NCI-H446 treated with DMSO at 0.1 percent for 48 hours (cell line): Measurements from ENCODE around the gene WDR36.
A peak's percentile ranks its signal among the peaks of the same experiment; 100 is the strongest.
"Not testable (repeated sequence)": the region's sequence is repeated elsewhere in the genome, so short reads cannot be mapped to it uniquely, and the experiment has no call there.

Experiments used
- DNase-seq: peaks from one replicate; lab custom pipeline; 2025; lab: John Stamatoyannopoulos, UW

WDR36 gene

GRCh38 chr5:111138096-111138495, 45.9 kb downstream of the WDR36 start:
- no peak for DNase-seq

GRCh38 chr5:111141471-111141870, 49.3 kb downstream of the WDR36 start:
- DNase-seq: not testable (repeated sequence)

GRCh38 chr5:111142932-111143331, 50.8 kb downstream of the WDR36 start:
- DNase-seq: no peak

- peak; percentile 77 for DNase-seq
Observed at GRCh38 chr5:111143910-111144309, 51.8 kb downstream of the WDR36 start.

GRCh38 chr5:111144352-111144930, 52.3 kb downstream of the WDR36 start:
- DNase-seq: no peak

GRCh38 chr5:111146053-111146452, 53.9 kb downstream of the WDR36 start:
- no peak for DNase-seq

GRCh38 chr5:111147502-111147901, 55.4 kb downstream of the WDR36 start:
- DNase-seq: no peak

GRCh38 chr5:111151998-111152397, 59.9 kb downstream of the WDR36 start:
- no peak for DNase-seq

- no peak for DNase-seq
Observed at GRCh38 chr5:111153483-111153882, 61.3 kb downstream of the WDR36 start.

- no peak for DNase-seq
Observed at GRCh38 chr5:111153945-111154344, 61.8 kb downstream of the WDR36 start.

GRCh38 chr5:111158105-111158744, 66.1 kb downstream of the WDR36 start:
- DNase-seq: peak; percentile 38

- DNase-seq: no peak
Observed at GRCh38 chr5:111159845-111160244, 67.7 kb downstream of the WDR36 start.

- DNase-seq: no peak
Observed at GRCh38 chr5:111163000-111163399, 70.9 kb downstream of the WDR36 start.

- DNase-seq: no peak
Observed at GRCh38 chr5:111165058-111165457, 72.9 kb downstream of the WDR36 start.

- DNase-seq: no peak
Observed at GRCh38 chr5:111167551-111167950, 75.4 kb downstream of the WDR36 start.

- DNase-seq: no peak
Observed at GRCh38 chr5:111168608-111169007, 76.5 kb downstream of the WDR36 start.

GRCh38 chr5:111169269-111169668, 77.1 kb downstream of the WDR36 start:
- DNase-seq: no peak

GRCh38 chr5:111170279-111170678, 78.1 kb downstream of the WDR36 start:
- DNase-seq: no peak

- DNase-seq: no peak
Observed at GRCh38 chr5:111172504-111172903, 80.4 kb downstream of the WDR36 start.

GRCh38 chr5:111173476-111173875, 81.3 kb downstream of the WDR36 start:
- DNase-seq: no peak
